Neural cell (in vitro differentiated cells): ENCODE results near the gene CYTH3. TPM values are rescaled to one million over a fixed set of nuclear protein-coding genes. Genes with fewer than 3 reads are reported as not detected.

Experiments used
- H2AFZ ChIP-seq: fragments of 200-600, 300-800 bp; sonication (generic), shearing (Covaris generic); 2 replicates; pipeline ENCODE4 v1.6.0; 2014; ENCODE audit warnings: low read depth, mild to moderate bottlenecking, antibody characterized with exemption, low read length, moderate library complexity
- H3F3A ChIP-seq: fragments of 200-600 bp; shearing (Covaris generic); 2 replicates; pipeline ENCODE4 v1.6.1; 2016; ENCODE audit warnings: mild to moderate bottlenecking, moderate library complexity, mixed read lengths, antibody characterized with exemption, low read length; ENCODE audit not compliant: insufficient read depth, poor library complexity, severe bottlenecking
- H3K27ac ChIP-seq: fragments of 200-600, 300-800 bp; sonication (generic), shearing (Covaris generic); 2 replicates; pipeline ENCODE4 v1.5.1; 2014; ENCODE audit warnings: mild to moderate bottlenecking, low read length, moderate library complexity
- H3K27me3 ChIP-seq: fragments of 300-800, 200-600 bp; sonication (generic), shearing (Covaris generic); 2 replicates; pipeline ENCODE4 v1.6.0; 2014; ENCODE audit warnings: mild to moderate bottlenecking, low read depth, low read length, moderate library complexity; ENCODE audit not compliant: insufficient read depth
- H3K36me3 ChIP-seq: fragments of 300-800, 200-600 bp; sonication (generic), shearing (Covaris generic); 2 replicates; pipeline ENCODE4 v1.5.1; 2014; ENCODE audit warnings: mild to moderate bottlenecking, antibody characterized with exemption, low read length, moderate library complexity; ENCODE audit not compliant: insufficient read depth
- H3K4me2 ChIP-seq: fragments of 300-800, 200-600 bp; sonication (generic), shearing (Covaris generic); 2 replicates; pipeline ENCODE4 v1.6.0; 2014; ENCODE audit warnings: mild to moderate bottlenecking, low read length
- H3K4me3 ChIP-seq: fragments of 300-800, 200-600 bp; sonication (generic), shearing (Covaris generic); 2 replicates; pipeline ENCODE4 v1.5.1; 2014; ENCODE audit warnings: mild to moderate bottlenecking, low read length, moderate library complexity
- H3K79me2 ChIP-seq: fragments of 200-600 bp; shearing (Covaris generic); replicated peaks from 2 replicates; pipeline ENCODE4 v1.6.0; 2014; ENCODE audit warnings: mild to moderate bottlenecking, low read length, moderate library complexity; ENCODE audit not compliant: insufficient read depth
- H3K9ac ChIP-seq: fragments of 300-800, 200-600 bp; sonication (generic), shearing (Covaris generic); 2 replicates; pipeline ENCODE4 v1.6.1; 2016; ENCODE audit warnings: mild to moderate bottlenecking, low read length, mixed read lengths
- H3K9me2 ChIP-seq: fragments of 200-600 bp; shearing (Covaris generic); 2 replicates; pipeline ENCODE4 v1.6.1; 2016; ENCODE audit warnings: mild to moderate bottlenecking, low read length, mixed read lengths; ENCODE audit not compliant: insufficient read depth
- H3K9me3 ChIP-seq: fragments of 200-600, 300-800 bp; sonication (generic), shearing (Covaris generic); 2 replicates; pipeline ENCODE4 v1.6.1; 2016; ENCODE audit warnings: mild to moderate bottlenecking, mixed run types, low read length, moderate library complexity, mixed read lengths
- H4K20me1 ChIP-seq: fragments of 200-600 bp; shearing (Covaris generic); 2 replicates; pipeline ENCODE4 v1.6.1; 2016; ENCODE audit warnings: mild to moderate bottlenecking, mixed run types; ENCODE audit not compliant: insufficient read depth
- EP300 ChIP-seq: fragments of 450-650 bp; conservative IDR thresholded peaks from 2 replicates; pipeline ENCODE4 v1.6.1; 2014; ENCODE audit warnings: antibody characterized with exemption, mild to moderate bottlenecking, moderate library complexity; ENCODE audit not compliant: poor library complexity, severe bottlenecking
- EZH2 ChIP-seq: fragments of 200-600, 300-800 bp; shearing (Covaris generic), sonication (generic); IDR thresholded peaks from 2 replicates; pipeline ENCODE4 v1.6.1; 2014; ENCODE audit warnings: antibody characterized with exemption, low read length, borderline replicate concordance, mild to moderate bottlenecking; ENCODE audit not compliant: insufficient read depth, poor library complexity, severe bottlenecking
- MXI1 ChIP-seq: fragments of 450-650 bp; conservative IDR thresholded peaks from 2 replicates; pipeline ENCODE4 v1.6.1; 2014; ENCODE audit warnings: antibody characterized with exemption, mild to moderate bottlenecking; ENCODE audit not compliant: poor library complexity, severe bottlenecking
- POLR2AphosphoS5 ChIP-seq: IDR thresholded peaks from 2 replicates; pipeline ENCODE4 v1.6.1; 2012
- RAD21 ChIP-seq: fragments of 450-650 bp; conservative IDR thresholded peaks from 2 replicates; pipeline ENCODE4 v1.6.1; 2014; ENCODE audit warnings: antibody characterized with exemption, mild to moderate bottlenecking, moderate library complexity
- SMC3 ChIP-seq: fragments of 450-650 bp; conservative IDR thresholded peaks from 2 replicates; pipeline ENCODE4 v1.6.1; 2014; ENCODE audit warnings: antibody characterized with exemption, mild to moderate bottlenecking, moderate library complexity; ENCODE audit not compliant: poor library complexity
- TAF1 ChIP-seq: IDR thresholded peaks from 2 replicates; pipeline ENCODE4 v1.6.1; 2012; ENCODE audit warnings: low read depth
- polyA plus RNA-seq: library from polyadenylated mRNA; depleted of rRNA; stranded (reverse); fragments of >200 nt; gene quantifications from 2 replicates; pipeline ENCODE4 v1.2.3, GENCODE V29; 2014
- TF ChIP-seq, protein P1 (sequence below): fragments of 450-650 bp; IDR thresholded peaks from 2 replicates; pipeline ENCODE4 v1.5.1; 2014; ENCODE audit warnings: antibody characterized with exemption, mild to moderate bottlenecking, moderate library complexity; ENCODE audit not compliant: poor library complexity, severe bottlenecking
- TF ChIP-seq, protein P2 (sequence below): IDR thresholded peaks from 2 replicates; pipeline ENCODE4 v1.6.1; 2012; ENCODE audit warnings: borderline replicate concordance

Gene CYTH3
- polyA plus RNA-seq, 1 donor from 2014 or later, result 33.9 TPM

- no peak overlapping the region for H3K4me3 ChIP-seq
- H3K9ac ChIP-seq, result no peak overlapping the region
- no peaks in the 10 kb centered on the region for H3K79me2 ChIP-seq
- no peaks in the 10 kb centered on the region for H3K9me3 ChIP-seq
- no peaks in the 10 kb centered on the region for H3K36me3 ChIP-seq
- no peaks in the 10 kb centered on the region for H4K20me1 ChIP-seq
- H3K9me2 ChIP-seq, result no peaks in the 10 kb centered on the region
- no peaks in the 10 kb centered on the region for H3F3A ChIP-seq
- H3K4me2 ChIP-seq, result no peak overlapping the region
- TF ChIP-seq SMC3, result no peak
- TF ChIP-seq POLR2AphosphoS5, result no peak
- no peak for TF ChIP-seq EZH2
- TF ChIP-seq, protein P1, sequence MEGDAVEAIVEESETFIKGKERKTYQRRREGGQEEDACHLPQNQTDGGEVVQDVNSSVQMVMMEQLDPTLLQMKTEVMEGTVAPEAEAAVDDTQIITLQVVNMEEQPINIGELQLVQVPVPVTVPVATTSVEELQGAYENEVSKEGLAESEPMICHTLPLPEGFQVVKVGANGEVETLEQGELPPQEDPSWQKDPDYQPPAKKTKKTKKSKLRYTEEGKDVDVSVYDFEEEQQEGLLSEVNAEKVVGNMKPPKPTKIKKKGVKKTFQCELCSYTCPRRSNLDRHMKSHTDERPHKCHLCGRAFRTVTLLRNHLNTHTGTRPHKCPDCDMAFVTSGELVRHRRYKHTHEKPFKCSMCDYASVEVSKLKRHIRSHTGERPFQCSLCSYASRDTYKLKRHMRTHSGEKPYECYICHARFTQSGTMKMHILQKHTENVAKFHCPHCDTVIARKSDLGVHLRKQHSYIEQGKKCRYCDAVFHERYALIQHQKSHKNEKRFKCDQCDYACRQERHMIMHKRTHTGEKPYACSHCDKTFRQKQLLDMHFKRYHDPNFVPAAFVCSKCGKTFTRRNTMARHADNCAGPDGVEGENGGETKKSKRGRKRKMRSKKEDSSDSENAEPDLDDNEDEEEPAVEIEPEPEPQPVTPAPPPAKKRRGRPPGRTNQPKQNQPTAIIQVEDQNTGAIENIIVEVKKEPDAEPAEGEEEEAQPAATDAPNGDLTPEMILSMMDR, result no peak
- TF ChIP-seq, protein P2, sequence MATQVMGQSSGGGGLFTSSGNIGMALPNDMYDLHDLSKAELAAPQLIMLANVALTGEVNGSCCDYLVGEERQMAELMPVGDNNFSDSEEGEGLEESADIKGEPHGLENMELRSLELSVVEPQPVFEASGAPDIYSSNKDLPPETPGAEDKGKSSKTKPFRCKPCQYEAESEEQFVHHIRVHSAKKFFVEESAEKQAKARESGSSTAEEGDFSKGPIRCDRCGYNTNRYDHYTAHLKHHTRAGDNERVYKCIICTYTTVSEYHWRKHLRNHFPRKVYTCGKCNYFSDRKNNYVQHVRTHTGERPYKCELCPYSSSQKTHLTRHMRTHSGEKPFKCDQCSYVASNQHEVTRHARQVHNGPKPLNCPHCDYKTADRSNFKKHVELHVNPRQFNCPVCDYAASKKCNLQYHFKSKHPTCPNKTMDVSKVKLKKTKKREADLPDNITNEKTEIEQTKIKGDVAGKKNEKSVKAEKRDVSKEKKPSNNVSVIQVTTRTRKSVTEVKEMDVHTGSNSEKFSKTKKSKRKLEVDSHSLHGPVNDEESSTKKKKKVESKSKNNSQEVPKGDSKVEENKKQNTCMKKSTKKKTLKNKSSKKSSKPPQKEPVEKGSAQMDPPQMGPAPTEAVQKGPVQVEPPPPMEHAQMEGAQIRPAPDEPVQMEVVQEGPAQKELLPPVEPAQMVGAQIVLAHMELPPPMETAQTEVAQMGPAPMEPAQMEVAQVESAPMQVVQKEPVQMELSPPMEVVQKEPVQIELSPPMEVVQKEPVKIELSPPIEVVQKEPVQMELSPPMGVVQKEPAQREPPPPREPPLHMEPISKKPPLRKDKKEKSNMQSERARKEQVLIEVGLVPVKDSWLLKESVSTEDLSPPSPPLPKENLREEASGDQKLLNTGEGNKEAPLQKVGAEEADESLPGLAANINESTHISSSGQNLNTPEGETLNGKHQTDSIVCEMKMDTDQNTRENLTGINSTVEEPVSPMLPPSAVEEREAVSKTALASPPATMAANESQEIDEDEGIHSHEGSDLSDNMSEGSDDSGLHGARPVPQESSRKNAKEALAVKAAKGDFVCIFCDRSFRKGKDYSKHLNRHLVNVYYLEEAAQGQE, result no peak
- no peak for TF ChIP-seq MXI1
- TF ChIP-seq TAF1, result no peak
- TF ChIP-seq EP300, result no peak
- no peak for TF ChIP-seq RAD21
- H3K27ac ChIP-seq, result no peak overlapping the region
- no peak overlapping the region for H2AFZ ChIP-seq
- no peaks in the 10 kb centered on the region for H3K27me3 ChIP-seq
Observed at GRCh38 chr7:6181136-6181535, 91.3 kb downstream of the CYTH3 start.

DNA sequence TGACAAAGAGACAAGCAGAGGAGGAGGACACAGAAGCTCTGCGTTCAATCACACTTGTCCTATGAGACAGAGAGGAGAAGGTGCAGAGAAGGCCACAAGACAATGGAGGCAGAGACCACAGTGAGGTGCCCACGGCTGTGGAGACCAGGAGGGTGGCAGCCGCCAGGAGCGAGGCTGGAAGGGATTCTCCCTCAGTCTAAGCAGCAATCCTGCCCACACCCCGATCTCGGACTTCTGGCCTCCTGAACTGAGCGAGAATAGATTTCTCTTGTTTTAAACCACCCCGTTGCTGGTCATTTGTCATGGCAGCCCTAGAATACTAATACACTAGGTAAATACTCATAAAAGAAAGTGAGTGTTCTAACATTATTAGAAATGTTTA lies 92.1 kb downstream of the CYTH3 start:
- H3K27me3 ChIP-seq, result no peaks in the 10 kb centered on the region
- no peaks in the 10 kb centered on the region for H4K20me1 ChIP-seq
- H3F3A ChIP-seq, result no peaks in the 10 kb centered on the region
- no peaks in the 10 kb centered on the region for H3K79me2 ChIP-seq
- H3K36me3 ChIP-seq, result no peaks in the 10 kb centered on the region
- no peaks in the 10 kb centered on the region for H3K9me2 ChIP-seq
- H3K9ac ChIP-seq, result no peak overlapping the region
- H2AFZ ChIP-seq, result no peak overlapping the region
- no peak overlapping the region for H3K27ac ChIP-seq
- no peaks in the 10 kb centered on the region for H3K9me3 ChIP-seq
- H3K4me2 ChIP-seq, result no peak overlapping the region
- H3K4me3 ChIP-seq, result no peak overlapping the region
- TF ChIP-seq MXI1, result no peak
